OCI-LY7 (cell line): Measurements from ENCODE around the gene HPSE2. TPM values are rescaled to one million over a fixed set of nuclear protein-coding genes. Genes with fewer than 3 reads are reported as not detected.

Source experiments
- BruUV-seq: library from RNA; stranded (reverse); fragments of 400-500 nt; replicated peaks from 2 replicates; lab custom pipeline; 2021; lab: Mats Ljungman, UMichigan
- CTCF ChIA-PET: fragments of 300-600 bp; sonication (Branson Sonifier 250); formaldehyde crosslinking; loops from one replicate; lab custom pipeline; 2022; ENCODE audit warnings: antibody characterized with exemption; ENCODE audit not compliant: unreplicated experiment; lab: Charles Lee
- POLR2A ChIA-PET: fragments of 300-600 bp; sonication (Branson Sonifier 250); formaldehyde crosslinking; loops from one replicate; lab custom pipeline; 2022; ENCODE audit warnings: antibody characterized with exemption; lab: Charles Lee
- DNase-seq: peaks from one replicate; pipeline ENCODE4 v3.0.0-alpha.2; 2015; ENCODE audit warnings: low spot score
- H2AFZ ChIP-seq: fragments of 200-600 bp; sonication (generic), shearing (Covaris generic); 2 replicates; pipeline ENCODE4 v1.6.1; 2014; ENCODE audit warnings: mild to moderate bottlenecking, antibody characterized with exemption, low read length, moderate library complexity
- H3K27ac ChIP-seq: fragments of 200-600 bp; sonication (generic); 2 replicates; pipeline ENCODE4 v1.5.1; 2014; ENCODE audit warnings: mixed run types, low read depth, mild to moderate bottlenecking, moderate library complexity, low read length, inconsistent platforms; ENCODE audit not compliant: poor library complexity, severe bottlenecking
- H3K36me3 ChIP-seq: fragments of 200-600 bp; sonication (generic); 2 replicates; pipeline ENCODE4 v1.6.1; 2014; ENCODE audit warnings: mild to moderate bottlenecking, antibody characterized with exemption, low read length, moderate library complexity, mixed read lengths; ENCODE audit not compliant: insufficient read depth
- H3K4me1 ChIP-seq: fragments of 200-600 bp; sonication (generic); 2 replicates; pipeline ENCODE4 v1.5.1; 2014; ENCODE audit warnings: mild to moderate bottlenecking, low read length; ENCODE audit not compliant: insufficient read depth, poor library complexity, severe bottlenecking
- H3K4me2 ChIP-seq: fragments of 200-600 bp; sonication (generic); 2 replicates; pipeline ENCODE4 v1.6.1; 2014; ENCODE audit warnings: mild to moderate bottlenecking, low read length
- H3K4me3 ChIP-seq: fragments of 200-600 bp; sonication (generic); 2 replicates; pipeline ENCODE4 v1.5.1; 2014; ENCODE audit warnings: mild to moderate bottlenecking, low read depth, low read length; ENCODE audit not compliant: poor library complexity, severe bottlenecking
- H3K79me2 ChIP-seq: fragments of 200-600 bp; sonication (generic); 2 replicates; pipeline ENCODE4 v1.6.1; 2016; ENCODE audit warnings: low read depth, mild to moderate bottlenecking, low read length, moderate library complexity, mixed read lengths; ENCODE audit not compliant: insufficient read depth
- H3K9me2 ChIP-seq: fragments of 200-600 bp; sonication (generic); 2 replicates; pipeline ENCODE4 v1.6.1; 2016; ENCODE audit warnings: mild to moderate bottlenecking, low read length, mixed read lengths; ENCODE audit not compliant: insufficient read depth
- H3K9me3 ChIP-seq: fragments of 200-600 bp; sonication (generic); 2 replicates; pipeline ENCODE4 v1.6.1; 2014; ENCODE audit warnings: mild to moderate bottlenecking, mixed run types, low read length, mixed read lengths
- H4K20me1 ChIP-seq: fragments of 200-600 bp; sonication (generic); 2 replicates; pipeline ENCODE4 v1.6.1; 2014; ENCODE audit warnings: mild to moderate bottlenecking, antibody characterized with exemption, low read length, moderate library complexity, mixed read lengths; ENCODE audit not compliant: insufficient read depth
- EZH2phosphoT487 ChIP-seq: fragments of 200-600 bp; sonication (generic); IDR thresholded peaks from 2 replicates; pipeline ENCODE4 v1.6.1; 2018; ENCODE audit warnings: low read depth, borderline replicate concordance, mild to moderate bottlenecking, mixed run types, antibody characterized with exemption, low read length, moderate library complexity, mixed read lengths
- intact Hi-C: fragments of 100-400 bp; cut with micrococcal nuclease; formaldehyde crosslinking; loops from one replicate; pipeline ENCODE4 v1.10.0; 2022; ENCODE audit not compliant: unreplicated experiment
- total RNA-seq, 2 experiments: library from RNA; depleted of rRNA in 1 of 2; stranded (reverse); fragments of >200 nt in 1 of 2; shearing (Covaris generic) in 1 of 2; gene quantifications; 2 replicates each; pipeline ENCODE4 v1.2.3, GENCODE V29; 2014 to 2022
- TF ChIP-seq, protein P1 (sequence below): fragments of 200-600 bp; sonication (generic); conservative IDR thresholded peaks from 2 replicates; pipeline ENCODE4 v1.5.1; 2014; ENCODE audit warnings: mild to moderate bottlenecking, antibody characterized with exemption, low read length, moderate library complexity, mixed read lengths

Gene HPSE2
- total RNA-seq, 2 experiments from 2014 or later = not detected

DNA sequence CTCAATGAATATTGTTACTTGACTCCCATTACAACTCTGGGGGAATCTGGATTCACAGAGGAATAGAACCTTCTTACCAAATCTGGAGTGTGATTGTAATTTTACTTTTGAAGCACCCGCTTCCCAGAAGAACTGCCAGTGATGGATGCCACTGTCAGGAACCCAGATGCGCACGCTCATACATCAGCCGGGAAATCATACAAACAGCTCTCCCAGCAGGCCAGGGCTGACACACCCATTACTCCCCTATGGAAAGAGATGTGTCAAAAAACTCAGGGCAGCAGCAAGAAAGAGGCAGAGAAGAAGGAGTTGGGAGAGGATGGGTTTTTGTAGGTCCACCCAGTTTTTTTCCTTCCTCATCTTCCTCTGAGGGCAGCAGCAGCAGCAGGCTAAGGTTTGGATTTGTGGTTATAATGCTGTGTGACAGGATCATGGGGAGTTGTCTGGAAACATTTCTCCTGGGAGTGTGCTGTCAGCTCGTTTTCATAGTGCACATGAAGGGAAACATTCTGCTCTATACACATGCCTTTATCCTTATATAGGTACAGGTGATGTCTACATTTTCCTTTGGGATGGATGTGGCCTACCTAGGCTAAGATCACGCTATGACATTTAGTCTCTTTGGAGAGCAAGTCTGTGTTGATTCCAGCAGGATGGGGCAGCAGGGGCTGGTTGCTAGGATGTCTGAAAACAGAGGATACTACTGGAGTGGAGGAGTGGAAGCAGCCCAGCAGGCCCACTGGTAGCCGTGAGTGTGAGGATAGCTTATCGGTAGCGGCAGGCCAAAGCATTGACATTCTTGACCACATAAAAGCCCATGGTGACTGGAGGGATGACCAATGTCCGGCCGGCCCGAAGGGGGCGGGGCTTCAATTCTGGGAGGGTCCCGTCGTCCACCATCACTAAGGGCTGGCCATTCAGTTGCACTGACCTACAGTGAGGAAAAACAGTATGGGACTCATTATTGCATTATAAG is 776.6 kb downstream of the HPSE2 start:
- no peak for TF ChIP-seq EZH2phosphoT487
- TF ChIP-seq, protein P1, sequence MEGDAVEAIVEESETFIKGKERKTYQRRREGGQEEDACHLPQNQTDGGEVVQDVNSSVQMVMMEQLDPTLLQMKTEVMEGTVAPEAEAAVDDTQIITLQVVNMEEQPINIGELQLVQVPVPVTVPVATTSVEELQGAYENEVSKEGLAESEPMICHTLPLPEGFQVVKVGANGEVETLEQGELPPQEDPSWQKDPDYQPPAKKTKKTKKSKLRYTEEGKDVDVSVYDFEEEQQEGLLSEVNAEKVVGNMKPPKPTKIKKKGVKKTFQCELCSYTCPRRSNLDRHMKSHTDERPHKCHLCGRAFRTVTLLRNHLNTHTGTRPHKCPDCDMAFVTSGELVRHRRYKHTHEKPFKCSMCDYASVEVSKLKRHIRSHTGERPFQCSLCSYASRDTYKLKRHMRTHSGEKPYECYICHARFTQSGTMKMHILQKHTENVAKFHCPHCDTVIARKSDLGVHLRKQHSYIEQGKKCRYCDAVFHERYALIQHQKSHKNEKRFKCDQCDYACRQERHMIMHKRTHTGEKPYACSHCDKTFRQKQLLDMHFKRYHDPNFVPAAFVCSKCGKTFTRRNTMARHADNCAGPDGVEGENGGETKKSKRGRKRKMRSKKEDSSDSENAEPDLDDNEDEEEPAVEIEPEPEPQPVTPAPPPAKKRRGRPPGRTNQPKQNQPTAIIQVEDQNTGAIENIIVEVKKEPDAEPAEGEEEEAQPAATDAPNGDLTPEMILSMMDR = no peak
- H3K4me2 ChIP-seq = no peak overlapping the region

DNA sequence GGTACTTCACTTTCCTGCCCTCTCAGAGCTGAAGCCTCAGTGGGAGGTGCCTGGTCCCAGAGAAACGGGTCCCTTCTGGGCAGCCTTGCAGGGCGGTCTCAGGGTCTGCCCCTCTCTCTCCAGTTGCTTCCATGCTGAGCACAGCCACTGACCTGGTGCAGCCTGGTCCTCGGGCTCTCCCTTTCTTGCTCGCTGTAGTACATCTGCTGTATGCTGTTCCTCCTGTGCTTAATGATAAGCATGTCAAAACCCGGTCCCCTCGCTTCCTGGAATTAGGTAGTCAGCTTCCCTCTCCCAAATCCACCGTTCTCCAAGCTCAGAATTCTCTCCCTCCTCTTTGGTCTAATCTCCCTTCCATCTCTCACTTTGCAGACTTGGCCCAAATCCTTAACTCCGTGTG is 777.9 kb downstream of the HPSE2 start:
- Histone ChIP-seq H3K4me1 (no peaks in the 10 kb centered on the region), H3K4me2 (no peak overlapping the region), H3K9me2 (no peaks in the 10 kb centered on the region), H3K79me2 (no peaks in the 10 kb centered on the region), H3K36me3 (no peaks in the 10 kb centered on the region), H3K4me3 (no peak overlapping the region), H4K20me1 (no peaks in the 10 kb centered on the region), H3K27ac (no peak overlapping the region), H3K9me3 (no peaks in the 10 kb centered on the region), H2AFZ (no peak overlapping the region)
- intact Hi-C loops = no loop called here
- ChIA-PET CTCF (no interaction called here), POLR2A (no interaction called here)
- BruUV-seq = no TSS peak
- TF ChIP-seq, protein P1 = no peak
- TF ChIP-seq EZH2phosphoT487 = no peak
- DNase-seq = no peak

More for the DNA sequence above, 776.6 kb downstream of the HPSE2 start:
- no peak overlapping the region for H3K4me3 ChIP-seq
- no TSS peak for BruUV-seq
- H2AFZ ChIP-seq = no peak overlapping the region
- no peak for DNase-seq
- ChIA-PET POLR2A (no interaction called here), CTCF (no interaction called here)
- H3K9me2 ChIP-seq = no peaks in the 10 kb centered on the region
- H3K27ac ChIP-seq = no peak overlapping the region
- no peaks in the 10 kb centered on the region for H3K9me3 ChIP-seq
- H4K20me1 ChIP-seq = no peaks in the 10 kb centered on the region
- H3K36me3 ChIP-seq = no peaks in the 10 kb centered on the region
- no peaks in the 10 kb centered on the region for H3K4me1 ChIP-seq
- no peaks in the 10 kb centered on the region for H3K79me2 ChIP-seq
- intact Hi-C loops = no loop called here
